B cell (primary cell): ENCODE results near the gene PCSK9.

Experiments used
- CTCF ChIP-seq: fragments of 200-600 bp; IDR thresholded peaks from one replicate; pipeline ENCODE4 v1.8.0; 2022; ENCODE audit warnings: antibody characterized with exemption, mild to moderate bottlenecking
- EZH2 ChIP-seq: IDR thresholded peaks from 2 replicates; pipeline ENCODE4 v1.6.1; 2012; ENCODE audit warnings: borderline replicate concordance, low read depth, mild to moderate bottlenecking, moderate library complexity, low read length; ENCODE audit not compliant: insufficient read depth, poor library complexity, severe bottlenecking

- TF ChIP-seq CTCF: no peak
- no peak for TF ChIP-seq EZH2
These were observed 41.2 kb upstream of the PCSK9 start for GRCh38 chr1:54998100-54998499.
